Tibial artery (tissue), 4 donors: ENCODE results near the gene CELF1.

ENCODE experiments used
- DNase-seq, 2 donors: peaks; one replicate each; pipeline ENCODE4 v3.0.0-alpha.2; 2019
- H3K27ac ChIP-seq, 2 donors: fragments of 200-600 bp; sonication (generic) in 1 of 2; 1 replicate in 1 of 2; 2 replicates in 1 of 2; pipeline ENCODE4 v1.5.1; 2018 to 2019; ENCODE audit warnings: mild to moderate bottlenecking in 1 of 2
- H3K27me3 ChIP-seq, 2 donors: fragments of 200-600 bp; sonication (generic) in 1 of 2; one replicate each; pipeline versions ENCODE4 v1.5.1 to v1.6.0; 2016 to 2019
- H3K36me3 ChIP-seq, 3 donors: fragments of 200-600 bp; sonication (generic) in 2 of 3; one replicate each; pipeline ENCODE4 v1.5.1; 2016 to 2019; ENCODE audit warnings: mild to moderate bottlenecking in 2 of 3
- H3K4me1 ChIP-seq, 4 donors: fragments of 200-600 bp; sonication (generic) in 2 of 4; 1 replicate in 3 of 4; 2 replicates in 1 of 4; pipeline ENCODE4 v1.5.1; 2016 to 2019
- H3K4me3 ChIP-seq, 2 donors: fragments of 200-600 bp; sonication (generic) in 1 of 2; 1 replicate in 1 of 2; 2 replicates in 1 of 2; pipeline ENCODE4 v1.5.1; 2018 to 2019; ENCODE audit warnings: mild to moderate bottlenecking in 2 of 2
- H3K9me3 ChIP-seq, 3 donors: fragments of 200-600 bp; sonication (generic) in 1 of 3; one replicate each; pipeline ENCODE4 v1.5.1; 2016 to 2019
- CTCF ChIP-seq, 2 experiments: fragments of 200-600 bp in 1 of 2; fragments of 450-650 bp in 1 of 2; IDR thresholded peaks; one replicate each; pipeline ENCODE4 v1.5.1; 2017 to 2019; ENCODE audit warnings: antibody characterized with exemption in 2 of 2, mild to moderate bottlenecking in 1 of 2, moderate library complexity in 1 of 2
- intact Hi-C: fragments of 100-400 bp; cut with DNase I; formaldehyde crosslinking; loops from one replicate; pipeline ENCODE4 v1.15.0; 2023; ENCODE audit warnings: low total_unique reads

CELF1 gene

GRCh38 chr11:47571895-47572294 is 19.0 kb upstream of the CELF1 start:
- Histone ChIP-seq H3K4me3 (no peak overlapping the region), H3K4me1 (peaks cover 0 to 5% (median 0%) of the 10 kb centered on the region in 4 donors), H3K27me3 (no peaks in the 10 kb centered on the region), H3K27ac (no peak overlapping the region), H3K9me3 (no peaks in the 10 kb centered on the region), H3K36me3 (peaks cover 34 to 80% (median 38%) of the 10 kb centered on the region in 3 donors)
- no peak for DNase-seq
- no peak for TF ChIP-seq CTCF (IDR thresholded peaks at IDR 0.05)
- intact Hi-C loops, result loop anchor here (10.0 kb wide), 1 partner anchor 157 kb away; no protein-coding TSS in a partner anchor

GRCh38 chr11:47571357-47571729 is 18.4 kb upstream of the CELF1 start:
- Histone ChIP-seq H3K27me3 (no peaks in the 10 kb centered on the region), H3K36me3 (peaks cover 34 to 75% (median 38%) of the 10 kb centered on the region in 3 donors), H3K4me3 (no peak overlapping the region), H3K27ac (no peak overlapping the region), H3K4me1 (peaks cover 0 to 5% (median 2%) of the 10 kb centered on the region in 4 donors), H3K9me3 (no peaks in the 10 kb centered on the region)
- no peak for DNase-seq
- no peak for TF ChIP-seq CTCF (IDR thresholded peaks at IDR 0.05)
- intact Hi-C loops, result loop anchor here (10.0 kb wide), 1 partner anchor 157 kb away; no protein-coding TSS in a partner anchor

GRCh38 chr11:47570651-47571356 is 17.9 kb upstream of the CELF1 start:
- peaks cover 34 to 72% (median 38%) of the 10 kb centered on the region in 3 donors for H3K36me3 ChIP-seq

GRCh38 chr11:47569646-47570045 is 16.7 kb upstream of the CELF1 start:
- Histone ChIP-seq H3K4me3 (no peak overlapping the region), H3K27me3 (no peaks in the 10 kb centered on the region), H3K36me3 (peaks cover 22 to 60% (median 36%) of the 10 kb centered on the region in 3 donors), H3K4me1 (peaks cover 0 to 17% (median 13%) of the 10 kb centered on the region in 4 donors), H3K9me3 (no peaks in the 10 kb centered on the region), H3K27ac (no peak overlapping the region)
- intact Hi-C loops, result loop anchor here (10.0 kb wide), 1 partner anchor 155 kb away; no protein-coding TSS in a partner anchor
- DNase-seq, result no peak
- no peak for TF ChIP-seq CTCF (IDR thresholded peaks at IDR 0.05)

More at GRCh38 chr11:47570651-47571356, 17.9 kb upstream of the CELF1 start:
- Histone ChIP-seq H3K4me3 (no peak overlapping the region), H3K27ac (no peak overlapping the region), H3K27me3 (no peaks in the 10 kb centered on the region), H3K9me3 (no peaks in the 10 kb centered on the region), H3K4me1 (peaks cover 0 to 10% (median 7%) of the 10 kb centered on the region in 4 donors)
- TF ChIP-seq CTCF (IDR thresholded peaks at IDR 0.05), result no peak
- no peak for DNase-seq
- intact Hi-C loops, result loop anchor here (10.0 kb wide), 1 partner anchor 156 kb away; no protein-coding TSS in a partner anchor

- no peaks in the 10 kb centered on the region for H3K9me3 ChIP-seq
- H3K4me3 ChIP-seq, result peak overlapping the region; percentile 74 to 80
- peaks cover 0 to 26% (median 2%) of the 10 kb centered on the region in 3 donors for H3K36me3 ChIP-seq
- TF ChIP-seq CTCF (IDR thresholded peaks at IDR 0.05), result no peak
- peaks cover 0 to 19% (median 15%) of the 10 kb centered on the region in 4 donors for H3K4me1 ChIP-seq
- DNase-seq, result no peak
- no peaks in the 10 kb centered on the region for H3K27me3 ChIP-seq
- peak overlapping the region; percentile 82 to 89 for H3K27ac ChIP-seq
- intact Hi-C loops, result no loop called here
These were observed 13.3 kb upstream of the CELF1 start for GRCh38 chr11:47566149-47566698.
